Coronary artery (tissue), 2 donors: ENCODE data around the gene PRDM15.

ENCODE experiments used
- DNase-seq: peaks from one replicate; pipeline ENCODE4 v3.0.0-alpha.2; 2017; ENCODE audit warnings: low spot score
- H3K27ac ChIP-seq, 2 donors: fragments of 200-600 bp; sonication (generic); one replicate each; pipeline ENCODE4 v1.5.1; 2016 to 2019
- H3K4me3 ChIP-seq: fragments of 200-600 bp; sonication (generic); 2 replicates; pipeline ENCODE4 v1.5.1; 2016; ENCODE audit warnings: mild to moderate bottlenecking, moderate library complexity
- CTCF ChIP-seq: fragments of 200-600 bp; sonication (generic); IDR thresholded peaks from one replicate; pipeline ENCODE4 v1.5.1; 2019; ENCODE audit warnings: antibody characterized with exemption

Gene PRDM15

GRCh38 chr21:41925767-41926116 lies 46.6 kb upstream of the PRDM15 start:
- TF ChIP-seq CTCF: no peak
- peak overlapping the region; percentile 90 for H3K27ac ChIP-seq
- H3K4me3 ChIP-seq: peak overlapping the region; percentile 71
- no peak for DNase-seq

- no peak for DNase-seq
- Histone ChIP-seq H3K27ac (peak overlapping the region; percentile 90), H3K4me3 (peak overlapping the region; percentile 49)
- no peak for TF ChIP-seq CTCF
Measured at GRCh38 chr21:41924368-41924754, 45.2 kb upstream of the PRDM15 start.

GRCh38 chr21:41923631-41924367 lies 44.7 kb upstream of the PRDM15 start:
- Histone ChIP-seq H3K4me3 (peak overlapping the region; percentile 49), H3K27ac (peak overlapping the region; percentile 90)
- DNase-seq: peak; percentile 82
- TF ChIP-seq CTCF: no peak

GRCh38 chr21:41923186-41923585 lies 44.0 kb upstream of the PRDM15 start:
- peak overlapping the region; percentile 49 for H3K4me3 ChIP-seq

GRCh38 chr21:41921021-41921420 lies 41.9 kb upstream of the PRDM15 start:
- no peak overlapping the region for H3K27ac ChIP-seq
- no peak for TF ChIP-seq CTCF
- H3K4me3 ChIP-seq: no peak overlapping the region
- DNase-seq: no peak

More at GRCh38 chr21:41923186-41923585, 44.0 kb upstream of the PRDM15 start:
- no peak for TF ChIP-seq CTCF
- peak overlapping the region; percentile 90 for H3K27ac ChIP-seq
- DNase-seq: no peak

GRCh38 chr21:41920476-41920875 lies 41.3 kb upstream of the PRDM15 start:
- DNase-seq: no peak
- Histone ChIP-seq H3K4me3 (no peak overlapping the region), H3K27ac (no peak overlapping the region)
- TF ChIP-seq CTCF: no peak

- H3K4me3 ChIP-seq: no peak overlapping the region
- H3K27ac ChIP-seq: no peak overlapping the region
- TF ChIP-seq CTCF: no peak
- DNase-seq: no peak
Measured at GRCh38 chr21:41919666-41920398, 40.7 kb upstream of the PRDM15 start.
